ENCODE data around the gene CDYL2. TPM values are rescaled to one million over a fixed set of nuclear protein-coding genes. Genes with fewer than 3 reads are reported as not detected.
A peak's percentile ranks its signal among the peaks of the same experiment; 100 is the strongest.

Gene CDYL2
- total RNA-seq, 4 donors from 2014 or later: 7.4 to 18.6 (median 9.4) TPM

DNA sequence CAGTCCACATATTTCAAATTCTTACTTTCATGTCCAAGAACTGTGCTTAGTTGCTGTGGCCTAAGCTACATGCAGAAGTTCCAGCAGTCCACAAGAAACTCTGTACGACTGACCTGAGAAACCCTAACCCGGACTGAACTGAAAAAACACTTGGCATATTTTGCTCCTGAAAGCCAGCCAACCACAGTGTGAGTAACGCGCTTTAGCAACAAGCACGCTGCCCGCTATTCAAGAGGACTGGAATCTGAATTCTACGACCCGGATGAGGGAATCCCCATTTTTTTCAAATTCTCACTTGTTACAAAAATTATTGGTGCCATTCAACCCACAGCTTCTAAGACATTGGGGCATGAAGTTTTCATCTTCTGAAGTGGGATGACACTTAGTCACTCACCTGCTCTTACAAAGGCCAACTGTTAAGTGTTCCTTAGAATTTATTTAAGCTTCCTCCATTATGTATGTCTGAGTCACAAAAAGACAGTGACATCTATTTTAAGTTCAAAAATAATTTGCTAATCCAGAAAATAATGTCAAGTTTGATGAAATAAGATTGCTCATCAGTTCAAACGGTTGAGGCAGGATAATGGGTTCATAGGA, 78.7 kb downstream of the CDYL2 start:
- Histone ChIP-seq H3K27me3 (no peaks in the 10 kb centered on the region), H3K36me3 (no peaks in the 10 kb centered on the region), H3K4me3 (no peak overlapping the region), H3K9me3 (peaks cover 0 to 5% (median 0%) of the 10 kb centered on the region in 4 donors), H3K27ac (no peak overlapping the region), H3K4me1 (no peaks in the 10 kb centered on the region)
- TF ChIP-seq, protein P1, sequence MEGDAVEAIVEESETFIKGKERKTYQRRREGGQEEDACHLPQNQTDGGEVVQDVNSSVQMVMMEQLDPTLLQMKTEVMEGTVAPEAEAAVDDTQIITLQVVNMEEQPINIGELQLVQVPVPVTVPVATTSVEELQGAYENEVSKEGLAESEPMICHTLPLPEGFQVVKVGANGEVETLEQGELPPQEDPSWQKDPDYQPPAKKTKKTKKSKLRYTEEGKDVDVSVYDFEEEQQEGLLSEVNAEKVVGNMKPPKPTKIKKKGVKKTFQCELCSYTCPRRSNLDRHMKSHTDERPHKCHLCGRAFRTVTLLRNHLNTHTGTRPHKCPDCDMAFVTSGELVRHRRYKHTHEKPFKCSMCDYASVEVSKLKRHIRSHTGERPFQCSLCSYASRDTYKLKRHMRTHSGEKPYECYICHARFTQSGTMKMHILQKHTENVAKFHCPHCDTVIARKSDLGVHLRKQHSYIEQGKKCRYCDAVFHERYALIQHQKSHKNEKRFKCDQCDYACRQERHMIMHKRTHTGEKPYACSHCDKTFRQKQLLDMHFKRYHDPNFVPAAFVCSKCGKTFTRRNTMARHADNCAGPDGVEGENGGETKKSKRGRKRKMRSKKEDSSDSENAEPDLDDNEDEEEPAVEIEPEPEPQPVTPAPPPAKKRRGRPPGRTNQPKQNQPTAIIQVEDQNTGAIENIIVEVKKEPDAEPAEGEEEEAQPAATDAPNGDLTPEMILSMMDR (IDR thresholded peaks at IDR 0.05): no peak
- TF ChIP-seq POLR2A (IDR thresholded peaks at IDR 0.05): no peak
- no peak for DNase-seq

DNA sequence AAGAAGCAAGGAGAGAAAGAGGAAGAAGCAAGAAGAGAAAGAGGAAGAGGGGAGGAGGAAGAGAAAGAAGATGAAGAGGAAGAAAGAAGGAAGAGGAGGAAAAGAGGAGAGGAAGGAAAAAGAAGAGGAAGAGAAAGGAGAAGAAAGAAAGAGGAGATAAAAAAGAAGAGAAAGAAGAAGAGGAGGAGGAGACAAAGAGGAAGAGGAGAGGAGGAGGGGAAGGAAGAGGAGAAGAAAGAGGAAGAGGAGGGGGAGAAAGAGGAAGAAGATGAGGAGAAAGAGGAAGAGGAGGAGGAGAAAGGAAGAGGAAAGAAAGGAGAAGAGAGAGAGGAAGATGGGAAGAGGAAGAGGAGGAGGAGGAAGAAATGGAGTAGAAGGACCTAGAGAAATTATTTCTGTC, 80.4 kb downstream of the CDYL2 start:
- no peaks in the 10 kb centered on the region for H3K27me3 ChIP-seq
- DNase-seq: no peak
- no peak overlapping the region for H3K4me3 ChIP-seq
- H3K27ac ChIP-seq: no peak overlapping the region
- peaks cover 0 to 3% (median 0%) of the 10 kb centered on the region in 4 donors for H3K4me1 ChIP-seq
- H3K9me3 ChIP-seq: peaks cover 0 to 5% (median 0%) of the 10 kb centered on the region in 4 donors
- TF ChIP-seq, protein P1 (IDR thresholded peaks at IDR 0.05): no peak
- TF ChIP-seq POLR2A (IDR thresholded peaks at IDR 0.05): no peak
- H3K36me3 ChIP-seq: no peaks in the 10 kb centered on the region

DNA sequence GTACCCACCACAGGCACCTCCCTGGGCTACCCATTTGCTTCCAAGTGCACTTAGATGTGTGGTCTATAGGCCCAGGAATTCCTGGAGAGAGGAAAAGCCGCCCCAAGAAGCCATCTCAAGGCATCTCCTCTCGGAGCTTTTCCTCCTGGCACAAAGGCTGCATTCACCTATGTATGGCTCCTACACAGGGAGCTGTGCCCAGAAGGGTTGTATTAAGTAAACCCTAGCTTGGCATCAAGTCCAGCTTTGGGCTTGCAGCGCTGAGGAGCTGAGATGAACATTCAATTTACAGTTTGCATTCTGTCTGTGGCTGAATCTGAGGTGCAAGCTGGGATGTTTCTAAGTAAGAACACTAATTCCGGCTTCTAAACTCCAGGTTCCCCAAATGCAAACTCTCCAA, 81.3 kb downstream of the CDYL2 start:
- TF ChIP-seq, protein P1 (IDR thresholded peaks at IDR 0.05): no peak
- no peak for TF ChIP-seq POLR2A (IDR thresholded peaks at IDR 0.05)
- no peaks in the 10 kb centered on the region for H3K27me3 ChIP-seq
- no peak overlapping the region for H3K4me3 ChIP-seq
- no peak overlapping the region for H3K27ac ChIP-seq
- H3K9me3 ChIP-seq: peaks cover 0 to 5% (median 0%) of the 10 kb centered on the region in 4 donors
- no peak for DNase-seq
- H3K36me3 ChIP-seq: no peaks in the 10 kb centered on the region
- H3K4me1 ChIP-seq: peaks cover 0 to 11% (median 0%) of the 10 kb centered on the region in 4 donors

DNA sequence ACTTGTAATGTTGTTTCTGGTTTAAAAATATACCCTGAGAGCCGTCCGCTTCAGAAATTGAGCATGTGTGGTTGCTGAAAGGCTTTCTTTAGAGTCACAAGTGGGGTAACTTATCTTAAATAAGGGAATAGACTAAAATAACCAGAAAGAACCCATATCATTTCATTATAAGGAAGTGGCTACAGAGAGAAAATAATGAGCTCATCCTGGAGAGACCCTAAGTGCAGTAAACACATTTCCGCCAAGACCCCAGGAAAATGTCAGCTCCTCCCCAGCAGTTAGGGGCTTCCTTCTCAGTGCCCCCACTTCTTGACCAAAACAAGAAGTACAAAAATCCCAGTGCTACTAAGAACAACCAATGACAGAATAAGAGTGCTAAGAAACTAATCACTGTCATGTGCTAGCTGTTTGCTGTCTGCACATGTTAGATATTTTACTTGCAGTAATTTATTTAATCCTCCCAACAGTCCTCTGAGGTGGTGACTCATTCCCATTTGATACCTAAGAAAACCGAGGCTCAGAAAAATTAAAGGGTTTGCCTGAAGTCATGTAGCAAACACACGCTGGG, 83.5 kb downstream of the CDYL2 start:
- no peak for DNase-seq
- H3K36me3 ChIP-seq: no peaks in the 10 kb centered on the region
- TF ChIP-seq, protein P1 (IDR thresholded peaks at IDR 0.05): no peak
- no peak for TF ChIP-seq POLR2A (IDR thresholded peaks at IDR 0.05)
- H3K27me3 ChIP-seq: no peaks in the 10 kb centered on the region
- peaks cover 0 to 5% (median 0%) of the 10 kb centered on the region in 4 donors for H3K9me3 ChIP-seq
- H3K27ac ChIP-seq: no peak overlapping the region
- peaks cover 0 to 16% (median 0%) of the 10 kb centered on the region in 4 donors for H3K4me1 ChIP-seq
- H3K4me3 ChIP-seq: no peak overlapping the region

DNA sequence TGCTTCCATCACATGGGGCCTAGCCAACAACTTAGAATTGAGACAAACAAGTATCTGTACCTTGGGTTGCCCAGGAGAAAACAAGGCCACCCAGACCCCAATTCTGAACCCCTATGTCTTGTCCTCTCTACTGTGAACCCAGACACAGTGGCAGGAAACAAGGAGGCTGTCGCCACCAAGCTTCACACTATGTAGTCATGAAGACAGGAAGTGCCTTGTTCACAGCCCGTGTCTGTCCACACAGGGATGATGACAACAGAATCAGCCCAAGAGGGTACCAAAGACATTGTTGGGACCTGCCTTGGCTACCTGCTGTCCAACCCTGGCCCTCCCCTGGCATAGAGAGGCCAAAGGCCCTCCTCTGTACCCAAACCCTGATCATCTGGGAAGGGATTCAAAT, 84.8 kb downstream of the CDYL2 start:
- no peaks in the 10 kb centered on the region for H3K27me3 ChIP-seq
- DNase-seq: peak in 2 of 3 donors; percentile 48 to 58
- no peak for TF ChIP-seq POLR2A (IDR thresholded peaks at IDR 0.05)
- TF ChIP-seq, protein P1 (IDR thresholded peaks at IDR 0.05): no peak
- peaks cover 0 to 16% (median 0%) of the 10 kb centered on the region in 4 donors for H3K4me1 ChIP-seq
- H3K36me3 ChIP-seq: no peaks in the 10 kb centered on the region
- H3K4me3 ChIP-seq: no peak overlapping the region
- peaks cover 0 to 5% (median 0%) of the 10 kb centered on the region in 4 donors for H3K9me3 ChIP-seq
- H3K27ac ChIP-seq: no peak overlapping the region

Measured in Peyer's patch (tissue), 4 donors.